Skeletal muscle tissue (tissue), 4 donors: ENCODE results near the gene PRR36. TPM values are rescaled to one million over a fixed set of nuclear protein-coding genes. Genes with fewer than 3 reads are reported as not detected.

Source experiments
- H3K27ac ChIP-seq: one replicate; pipeline ENCODE4 v1.7.0; 2013; ENCODE audit warnings: mild to moderate bottlenecking, low read depth, low read length, inconsistent platforms
- H3K27me3 ChIP-seq, 3 donors: one replicate each; pipeline ENCODE4 v1.7.0; 2013; ENCODE audit warnings: low read length in 3 of 3; ENCODE audit not compliant: control insufficient read depth in 3 of 3, insufficient read depth in 3 of 3
- H3K36me3 ChIP-seq, 3 donors: one replicate each; pipeline ENCODE4 v1.7.0; 2013; ENCODE audit warnings: low read length in 3 of 3; ENCODE audit not compliant: control insufficient read depth in 3 of 3, insufficient read depth in 3 of 3
- H3K4me1 ChIP-seq, 3 donors: one replicate each; pipeline ENCODE4 v1.7.0; 2013; ENCODE audit warnings: low read length in 3 of 3, mild to moderate bottlenecking in 3 of 3; ENCODE audit not compliant: control insufficient read depth in 3 of 3, insufficient read depth in 3 of 3
- H3K4me3 ChIP-seq, 3 donors: one replicate each; pipeline ENCODE4 v1.7.0; 2013; ENCODE audit warnings: low read length in 3 of 3
- H3K9ac ChIP-seq, 3 donors: one replicate each; pipeline ENCODE4 v1.7.0; 2013; ENCODE audit warnings: low read length in 3 of 3, mild to moderate bottlenecking in 3 of 3, moderate library complexity in 2 of 3, low read depth in 1 of 3
- H3K9me3 ChIP-seq, 3 donors: one replicate each; pipeline ENCODE4 v1.7.0; 2013; ENCODE audit warnings: low read length in 3 of 3; ENCODE audit not compliant: control insufficient read depth in 3 of 3
- total RNA-seq: library from RNA; depleted of rRNA; stranded (reverse); fragments of >200 nt; gene quantifications from one replicate; pipeline ENCODE4 v1.2.3, GENCODE V29; 2014
- donor health status: Osteomylitis.

PRR36 gene
- total RNA-seq, 1 donor from 2014 or later: not detected

GRCh38 chr19:7913652-7914051 is 39.5 kb upstream of the PRR36 start:
- no peak overlapping the region for H3K9ac ChIP-seq
- H3K27ac ChIP-seq: no peak overlapping the region
- peaks cover 20 to 44% (median 28%) of the 10 kb centered on the region in 3 donors for H3K27me3 ChIP-seq
- H3K4me1 ChIP-seq: peaks cover 12 to 26% (median 20%) of the 10 kb centered on the region in 3 donors
- H3K36me3 ChIP-seq: peaks cover 26 to 30% (median 29%) of the 10 kb centered on the region in 3 donors
- no peak overlapping the region for H3K4me3 ChIP-seq
- no peaks in the 10 kb centered on the region for H3K9me3 ChIP-seq

DNA sequence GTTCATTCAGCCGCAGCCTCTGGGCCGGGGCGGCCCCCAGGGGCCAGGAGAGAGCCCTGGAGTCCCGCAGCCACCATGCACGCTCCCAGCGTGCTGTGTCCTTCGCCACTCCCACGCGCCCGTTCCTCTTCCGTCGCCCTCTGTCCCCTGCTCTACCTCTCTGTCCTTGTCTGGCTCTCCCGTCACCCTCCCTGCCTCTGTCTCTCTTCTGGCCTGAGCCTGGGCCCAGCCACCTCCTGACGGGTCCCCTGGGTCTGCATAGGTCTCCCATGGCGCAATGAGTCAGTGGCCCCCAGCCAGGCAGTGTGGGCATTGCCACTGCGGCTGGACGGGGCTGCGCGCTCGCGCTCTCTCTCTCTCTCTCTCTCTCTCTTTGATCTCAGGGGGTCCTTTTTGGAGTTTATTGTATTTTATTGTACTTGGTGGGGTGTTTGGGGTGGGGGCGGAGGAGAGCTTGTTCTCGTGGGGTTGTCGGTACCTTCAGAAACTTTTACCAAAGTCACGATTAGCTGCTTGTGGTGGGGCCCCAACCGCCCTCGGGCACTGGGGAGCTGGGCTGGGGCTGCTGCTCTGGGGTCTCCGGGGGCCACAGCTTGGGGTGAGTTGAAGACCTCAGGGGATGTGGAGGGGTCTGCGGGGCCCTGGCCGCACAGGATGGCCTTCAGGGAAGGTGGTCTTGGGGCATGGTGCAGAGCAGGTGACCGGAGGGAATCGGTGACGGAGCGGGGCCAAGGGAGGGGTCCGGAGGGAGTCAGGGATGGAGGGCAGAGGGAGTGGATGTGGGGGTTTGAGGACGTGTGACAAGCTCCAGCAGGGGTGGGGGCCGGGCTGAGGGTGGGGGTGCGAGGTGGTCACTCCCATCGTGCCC is 38.7 kb upstream of the PRR36 start:
- Histone ChIP-seq H3K36me3 (peaks cover 29 to 31% (median 30%) of the 10 kb centered on the region in 3 donors), H3K4me3 (no peak overlapping the region), H3K4me1 (peaks cover 12 to 24% (median 19%) of the 10 kb centered on the region in 3 donors), H3K9me3 (no peaks in the 10 kb centered on the region), H3K27me3 (peaks cover 18 to 37% (median 24%) of the 10 kb centered on the region in 3 donors), H3K9ac (no peak overlapping the region), H3K27ac (no peak overlapping the region)

GRCh38 chr19:7912144-7912696 is 38.0 kb upstream of the PRR36 start:
- Histone ChIP-seq H3K4me1 (peaks cover 13 to 21% (median 13%) of the 10 kb centered on the region in 3 donors), H3K27me3 (peaks cover 12 to 30% (median 21%) of the 10 kb centered on the region in 3 donors), H3K36me3 (peaks cover 32 to 33% (median 32%) of the 10 kb centered on the region in 3 donors), H3K4me3 (no peak overlapping the region), H3K27ac (no peak overlapping the region), H3K9ac (no peak overlapping the region), H3K9me3 (no peaks in the 10 kb centered on the region)

- Histone ChIP-seq H3K27ac (no peak overlapping the region), H3K9ac (no peak overlapping the region), H3K27me3 (peaks cover 9 to 25% (median 17%) of the 10 kb centered on the region in 3 donors), H3K36me3 (peaks cover 35% of the 10 kb centered on the region in 3 donors), H3K4me1 (peaks cover 9 to 20% (median 11%) of the 10 kb centered on the region in 3 donors), H3K9me3 (no peaks in the 10 kb centered on the region), H3K4me3 (no peak overlapping the region)
Measured at GRCh38 chr19:7911508-7912143, 37.4 kb upstream of the PRR36 start.

DNA sequence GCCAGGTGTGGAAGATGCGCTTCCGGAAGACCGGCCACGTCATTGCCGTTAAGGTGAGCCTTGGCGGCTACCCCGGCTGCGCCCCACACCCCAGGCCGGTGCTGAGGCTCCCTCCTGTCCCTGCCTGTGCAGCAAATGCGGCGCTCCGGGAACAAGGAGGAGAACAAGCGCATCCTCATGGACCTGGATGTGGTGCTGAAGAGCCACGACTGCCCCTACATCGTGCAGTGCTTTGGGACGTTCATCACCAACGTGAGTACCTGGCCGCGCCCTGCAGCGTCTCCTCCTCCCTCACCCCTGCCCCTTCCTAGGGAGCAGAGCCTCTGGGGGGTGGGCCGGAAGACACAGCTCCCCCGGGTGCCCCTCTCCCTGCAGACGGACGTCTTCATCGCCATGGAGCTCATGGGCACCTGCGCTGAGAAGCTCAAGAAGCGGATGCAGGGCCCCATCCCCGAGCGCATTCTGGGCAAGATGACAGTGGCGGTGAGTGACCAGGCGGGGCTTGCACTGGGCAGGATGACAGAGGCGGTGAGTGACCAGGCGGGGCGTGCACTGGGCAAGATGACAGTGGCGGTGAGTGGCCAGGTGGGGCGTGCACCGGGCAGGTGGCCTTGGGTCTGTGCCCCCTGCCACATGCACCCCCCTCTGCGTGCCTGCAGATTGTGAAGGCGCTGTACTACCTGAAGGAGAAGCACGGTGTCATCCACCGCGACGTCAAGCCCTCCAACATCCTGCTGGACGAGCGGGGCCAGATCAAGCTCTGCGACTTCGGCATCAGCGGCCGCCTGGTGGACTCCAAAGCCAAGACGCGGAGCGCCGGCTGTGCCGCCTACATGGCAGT is 36.4 kb upstream of the PRR36 start:
- Histone ChIP-seq H3K27me3 (peaks cover 3 to 16% (median 11%) of the 10 kb centered on the region in 3 donors), H3K4me1 (peaks cover 5 to 25% (median 7%) of the 10 kb centered on the region in 3 donors), H3K9ac (no peak overlapping the region), H3K4me3 (no peak overlapping the region), H3K9me3 (no peaks in the 10 kb centered on the region), H3K27ac (no peak overlapping the region), H3K36me3 (peaks cover 39 to 41% (median 41%) of the 10 kb centered on the region in 3 donors)

GRCh38 chr19:7909471-7910067 is 35.4 kb upstream of the PRR36 start:
- no peak overlapping the region for H3K9ac ChIP-seq
- peaks cover 0 to 6% (median 2%) of the 10 kb centered on the region in 3 donors for H3K27me3 ChIP-seq
- peaks cover 39 to 47% (median 44%) of the 10 kb centered on the region in 3 donors for H3K36me3 ChIP-seq
- peaks cover 11 to 29% (median 14%) of the 10 kb centered on the region in 3 donors for H3K4me1 ChIP-seq
- no peaks in the 10 kb centered on the region for H3K9me3 ChIP-seq
- H3K4me3 ChIP-seq: no peak overlapping the region
- H3K27ac ChIP-seq: no peak overlapping the region

DNA sequence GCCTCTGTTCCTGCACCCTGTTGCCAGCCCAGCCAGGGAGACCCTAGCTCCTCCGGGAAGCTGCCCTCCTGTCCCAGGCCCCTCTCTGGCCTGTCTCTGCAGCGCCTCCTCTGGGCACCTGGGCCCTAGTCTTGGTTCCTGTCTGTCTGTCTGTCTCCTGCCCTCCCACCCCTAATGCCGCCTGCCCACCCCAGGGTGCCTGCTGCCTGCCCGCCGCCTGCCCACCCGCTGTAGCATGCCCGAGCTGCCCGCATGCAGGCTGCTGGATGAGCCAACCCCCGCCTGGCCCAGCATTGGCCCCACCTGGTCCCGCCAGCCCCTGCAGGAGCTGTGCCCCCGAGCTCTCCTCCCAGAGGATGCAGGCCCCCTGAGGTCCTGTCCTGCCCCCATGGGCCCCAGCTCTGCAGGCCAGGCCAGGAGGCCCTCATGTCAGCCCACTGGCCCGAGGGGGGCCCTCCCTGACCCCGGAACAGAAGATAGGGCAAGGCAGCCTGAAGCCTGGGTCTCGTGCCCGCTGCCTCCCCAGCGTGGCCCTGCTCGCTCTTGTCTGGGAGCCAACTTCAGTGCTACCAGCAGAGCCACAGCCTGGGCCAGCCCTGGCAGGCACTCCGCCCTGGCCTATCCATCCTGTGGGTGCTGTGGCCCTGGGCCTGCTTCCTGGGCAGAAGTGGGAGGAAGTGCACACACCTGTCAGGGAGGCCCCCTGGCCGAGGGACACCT is 34.7 kb upstream of the PRR36 start:
- no peak overlapping the region for H3K4me3 ChIP-seq
- H3K4me1 ChIP-seq: peaks cover 15 to 30% (median 16%) of the 10 kb centered on the region in 3 donors
- H3K36me3 ChIP-seq: peaks cover 39 to 48% (median 45%) of the 10 kb centered on the region in 3 donors
- H3K27ac ChIP-seq: no peak overlapping the region
- peaks cover 0 to 3% (median 0%) of the 10 kb centered on the region in 3 donors for H3K27me3 ChIP-seq
- H3K9me3 ChIP-seq: no peaks in the 10 kb centered on the region
- no peak overlapping the region for H3K9ac ChIP-seq

DNA sequence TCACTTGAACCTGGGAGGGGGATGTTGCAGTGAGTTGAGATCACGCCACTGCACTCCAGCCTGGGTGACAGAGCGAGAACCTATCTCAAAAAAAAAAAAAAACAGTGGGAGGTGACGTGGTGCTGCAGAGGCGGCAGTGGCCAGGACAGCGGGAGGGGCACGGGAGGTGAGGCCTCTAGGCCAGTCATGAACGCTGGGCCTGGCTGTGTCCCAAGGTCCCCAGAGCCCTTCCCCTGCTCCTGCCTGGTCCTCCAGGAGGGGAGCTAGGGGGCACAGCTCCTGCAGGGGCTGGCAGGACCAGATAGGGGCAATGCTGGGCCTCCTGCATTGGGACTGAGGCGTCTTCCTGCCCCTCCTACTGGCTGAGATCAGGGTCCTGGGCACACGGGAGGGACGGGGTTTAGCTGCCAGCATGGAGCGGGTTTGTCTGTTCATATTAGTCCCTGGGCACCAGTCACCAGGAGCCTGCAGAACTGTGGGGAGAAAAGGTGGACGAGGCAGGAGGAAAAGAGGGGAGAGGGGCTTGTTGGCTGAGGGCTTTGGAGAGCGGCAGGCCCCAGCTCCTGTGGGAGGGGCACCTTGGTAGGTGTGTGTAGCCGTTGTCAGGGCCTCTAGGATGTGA is 34.0 kb upstream of the PRR36 start:
- peaks cover 16 to 33% (median 18%) of the 10 kb centered on the region in 3 donors for H3K4me1 ChIP-seq
- no peak overlapping the region for H3K9ac ChIP-seq
- H3K4me3 ChIP-seq: no peak overlapping the region
- H3K27ac ChIP-seq: no peak overlapping the region
- peaks cover 39 to 48% (median 45%) of the 10 kb centered on the region in 3 donors for H3K36me3 ChIP-seq
- H3K9me3 ChIP-seq: no peaks in the 10 kb centered on the region
- H3K27me3 ChIP-seq: peaks cover 0 to 3% (median 0%) of the 10 kb centered on the region in 3 donors
